Left ventricle myocardium inferior (tissue), 1 donor: ENCODE data around the gene KIAA0408. TPM values are rescaled to one million over a fixed set of nuclear protein-coding genes. Genes with fewer than 3 reads are reported as not detected.

Experiments
- DNase-seq: peaks from one replicate; pipeline ENCODE4 v3.0.0-alpha.2; 2020
- H3K27ac ChIP-seq: fragments of 200-600 bp; replicated peaks from 2 replicates; pipeline ENCODE4 v1.8.0; 2021
- H3K27me3 ChIP-seq: fragments of 200-600 bp; 2 replicates; pipeline ENCODE4 v1.8.0; 2021; ENCODE audit warnings: low read depth
- H3K36me3 ChIP-seq: fragments of 200-600 bp; 2 replicates; pipeline ENCODE4 v1.8.0; 2021
- H3K4me1 ChIP-seq: fragments of 200-600 bp; 2 replicates; pipeline ENCODE4 v1.8.0; 2021
- H3K4me3 ChIP-seq: fragments of 200-600 bp; 2 replicates; pipeline ENCODE4 v1.8.0; 2021; ENCODE audit warnings: mild to moderate bottlenecking, moderate library complexity
- H3K9me3 ChIP-seq: fragments of 200-600 bp; replicated peaks from 2 replicates; pipeline ENCODE4 v1.8.0; 2021
- CTCF ChIP-seq: fragments of 200-600 bp; IDR thresholded peaks from 2 replicates; pipeline ENCODE4 v1.8.0; 2021; ENCODE audit warnings: antibody characterized with exemption, mild to moderate bottlenecking, borderline replicate concordance
- intact Hi-C: fragments of 100-400 bp; cut with micrococcal nuclease; formaldehyde crosslinking; loops from one replicate; pipeline ENCODE4 v1.11.0; 2022
- total RNA-seq: library from RNA; stranded (reverse); fragmentation: NEBNext Ultra II Directional; extraction: Animal tissue kit (Norgen Biotek cat#: 25700); gene quantifications from one replicate; pipeline ENCODE4 v1.2.1, GENCODE V29; 2021
- donor health status: DM: no; HTN: yes; CAD: no; lungs with severe emphysema.

KIAA0408 gene
- total RNA-seq, 1 donor from 2014 or later: 2.2 TPM

GRCh38 chr6:127464161-127464880 lies 5.1 kb upstream of the KIAA0408 start:
- H3K27ac ChIP-seq: peak overlapping the region; percentile 35
- intact Hi-C loops: no loop called here
- no peak for TF ChIP-seq CTCF
- H3K9me3 ChIP-seq: no peaks in the 10 kb centered on the region
- H3K4me1 ChIP-seq: peaks cover 6% of the 10 kb centered on the region
- H3K4me3 ChIP-seq: no peak overlapping the region
- DNase-seq: no peak
- no peaks in the 10 kb centered on the region for H3K27me3 ChIP-seq
- H3K36me3 ChIP-seq: no peaks in the 10 kb centered on the region

- H3K9me3 ChIP-seq: no peaks in the 10 kb centered on the region
- intact Hi-C loops: no loop called here
- no peaks in the 10 kb centered on the region for H3K27me3 ChIP-seq
- H3K4me1 ChIP-seq: peaks cover 6% of the 10 kb centered on the region
- DNase-seq: no peak
- no peaks in the 10 kb centered on the region for H3K36me3 ChIP-seq
- TF ChIP-seq CTCF: no peak
- no peak overlapping the region for H3K4me3 ChIP-seq
- no peak overlapping the region for H3K27ac ChIP-seq
Measured at GRCh38 chr6:127463056-127463455, 3.9 kb upstream of the KIAA0408 start.

- TF ChIP-seq CTCF: no peak
- peaks cover 6% of the 10 kb centered on the region for H3K4me1 ChIP-seq
- intact Hi-C loops: no loop called here
- no peak for DNase-seq
- no peak overlapping the region for H3K27ac ChIP-seq
- H3K27me3 ChIP-seq: no peaks in the 10 kb centered on the region
- H3K4me3 ChIP-seq: no peak overlapping the region
- H3K36me3 ChIP-seq: no peaks in the 10 kb centered on the region
- no peaks in the 10 kb centered on the region for H3K9me3 ChIP-seq
Measured at GRCh38 chr6:127462376-127462775, 3.2 kb upstream of the KIAA0408 start.

GRCh38 chr6:127460465-127460864 lies 1.3 kb upstream of the KIAA0408 start:
- peaks cover 6% of the 10 kb centered on the region for H3K4me1 ChIP-seq
- TF ChIP-seq CTCF: no peak

GRCh38 chr6:127458817-127459216 lies 372 bp downstream of the KIAA0408 start:
- no peaks in the 10 kb centered on the region for H3K9me3 ChIP-seq
- no peak for DNase-seq
- H3K36me3 ChIP-seq: no peaks in the 10 kb centered on the region
- peaks cover 6% of the 10 kb centered on the region for H3K4me1 ChIP-seq
- H3K27ac ChIP-seq: peak overlapping the region; percentile 70
- H3K27me3 ChIP-seq: no peaks in the 10 kb centered on the region
- intact Hi-C loops: no loop called here
- H3K4me3 ChIP-seq: peak overlapping the region; percentile 46
- TF ChIP-seq CTCF: no peak

More at GRCh38 chr6:127460465-127460864, 1.3 kb upstream of the KIAA0408 start:
- intact Hi-C loops: no loop called here
- Histone ChIP-seq H3K27ac (no peak overlapping the region), H3K4me3 (no peak overlapping the region), H3K36me3 (no peaks in the 10 kb centered on the region), H3K9me3 (no peaks in the 10 kb centered on the region), H3K27me3 (no peaks in the 10 kb centered on the region)
- no peak for DNase-seq
